HG03175 (cell line): Measurements from ENCODE around the gene PAIP2.
"Not testable (repeated sequence)": the region's sequence is repeated elsewhere in the genome, so short reads cannot be mapped to it uniquely, and the experiment has no call there.

Source experiments
- ATAC-seq: cut with Tn5 transposase; IDR thresholded peaks from one replicate; pipeline ENCODE4 v1.9.1; 2021; ENCODE audit warnings: mild to moderate bottlenecking, moderate library complexity; ENCODE audit not compliant: unreplicated experiment

Gene PAIP2

DNA sequence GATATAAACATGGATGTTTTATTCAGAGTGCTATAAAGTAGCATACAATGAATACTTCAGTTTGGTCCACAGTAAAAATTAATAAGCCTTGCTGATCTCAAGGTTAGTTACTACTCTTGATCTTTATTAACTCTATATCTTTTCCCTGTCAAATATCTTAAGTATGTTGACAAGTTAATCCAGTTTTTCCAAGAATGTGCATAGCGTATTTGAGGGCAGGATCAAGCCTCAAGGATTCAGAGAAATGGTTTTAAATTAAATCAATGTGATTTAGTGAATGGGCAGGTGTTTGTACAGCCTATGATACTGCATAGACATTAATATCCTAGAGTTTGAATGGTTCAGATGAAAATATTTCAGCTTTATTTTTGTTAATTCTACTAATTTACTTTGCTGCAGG is 27.4 kb upstream of the PAIP2 start:
- ATAC-seq, result no peak

DNA sequence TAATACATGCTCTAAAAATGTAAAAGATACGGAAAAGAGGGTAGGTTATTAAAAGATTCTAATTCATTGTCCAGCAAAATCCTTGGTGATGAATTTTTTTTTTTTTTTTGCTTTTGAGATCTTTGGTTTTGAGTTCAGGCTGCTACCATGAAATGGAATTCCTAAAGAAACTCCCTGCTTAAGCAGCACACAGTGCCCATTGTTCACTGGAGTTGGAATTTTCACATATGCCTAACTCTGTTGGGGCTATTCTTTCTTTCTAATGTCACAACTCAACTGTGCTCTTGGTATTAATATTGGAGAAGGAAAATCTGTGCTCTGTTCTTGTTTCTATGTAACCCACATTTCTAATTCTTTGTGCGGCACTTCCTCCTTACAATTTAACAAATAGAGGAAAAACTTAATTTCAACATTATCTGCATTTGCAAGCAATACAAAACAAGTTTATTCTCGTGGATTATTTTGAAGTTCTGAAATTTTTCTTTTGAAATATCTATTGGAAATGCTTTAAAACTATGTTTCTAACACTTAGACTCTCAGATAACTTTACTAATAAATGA is 26.5 kb upstream of the PAIP2 start:
- no peak for ATAC-seq

DNA sequence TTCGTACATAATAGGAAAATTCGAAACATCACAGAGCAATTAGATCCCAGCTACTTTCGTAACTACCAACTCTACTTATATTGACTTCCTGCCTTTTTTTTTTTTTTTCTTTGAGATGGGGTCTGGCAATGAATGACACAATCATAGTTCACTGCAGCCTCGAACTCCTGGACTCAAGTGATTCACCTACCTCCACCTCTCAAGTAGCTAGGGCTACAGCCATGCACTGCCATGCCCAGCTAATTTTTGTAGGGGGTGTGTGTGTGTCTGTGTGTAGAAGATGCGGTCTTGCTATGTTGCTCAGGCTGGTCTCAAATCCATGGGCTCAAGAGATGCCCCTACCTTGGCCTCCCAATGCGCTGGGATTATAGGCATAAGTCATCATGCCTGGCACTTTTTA is 5.8 kb upstream of the PAIP2 start:
- no peak for ATAC-seq

DNA sequence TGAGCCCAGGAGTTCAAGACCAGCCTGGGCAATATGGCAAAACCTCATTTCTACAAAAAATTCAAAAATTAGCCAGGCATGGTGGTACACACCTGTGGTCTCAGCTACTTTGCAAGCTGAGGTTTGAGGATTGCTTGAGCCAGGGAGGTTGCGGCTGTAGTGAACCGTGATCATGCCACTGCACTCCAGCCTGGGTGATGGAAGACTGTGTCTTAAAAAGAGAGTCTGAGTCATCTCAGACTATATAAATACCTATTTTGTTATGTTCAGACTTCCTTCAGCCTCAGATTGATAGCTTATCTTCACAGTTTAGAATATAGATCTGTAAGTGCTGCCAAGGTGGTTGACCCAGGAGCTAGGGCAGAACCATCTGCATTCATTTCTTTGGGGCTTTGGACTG is 1.6 kb upstream of the PAIP2 start:
- no peak for ATAC-seq

DNA sequence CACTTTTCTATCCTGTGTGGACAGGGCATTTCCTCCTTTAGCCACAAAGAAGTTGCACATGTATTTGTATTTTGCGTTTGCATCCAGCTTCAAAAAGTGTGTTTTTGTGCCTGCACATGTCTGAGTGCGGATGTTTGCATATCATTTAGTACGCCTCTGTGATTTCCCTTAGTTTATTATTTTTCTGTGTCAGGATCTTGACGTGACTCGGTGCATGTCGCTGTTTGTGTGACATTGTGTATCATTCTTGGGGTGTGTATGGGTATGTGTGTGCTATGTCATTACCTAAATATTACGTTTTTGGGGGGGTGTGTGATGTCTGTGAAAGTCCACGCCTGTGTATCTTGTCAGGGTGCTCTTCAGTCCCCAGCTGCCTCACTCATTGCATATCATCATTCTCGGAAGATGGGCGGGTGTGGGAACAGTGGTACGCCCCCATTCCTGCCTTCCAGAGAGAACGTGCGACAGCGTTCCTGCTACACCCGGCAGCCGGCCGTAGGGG is 416 bp upstream of the PAIP2 start:
- no peak for ATAC-seq

DNA sequence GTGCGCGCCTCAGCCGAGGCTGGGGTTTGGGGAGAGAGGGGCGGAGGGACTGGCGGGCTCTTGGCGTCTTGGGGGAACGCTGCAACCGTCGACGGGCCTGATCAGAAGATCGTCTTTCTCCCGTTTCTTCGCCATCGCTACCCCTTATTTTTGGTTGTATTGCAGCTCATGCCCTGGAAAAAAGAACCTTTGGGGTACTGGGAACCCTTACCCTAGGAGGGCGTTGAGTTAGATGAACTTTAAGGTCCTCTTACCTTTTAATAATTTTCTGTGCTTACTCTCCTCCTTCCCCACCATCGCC is 719 bp downstream of the PAIP2 start:
- ATAC-seq, result no peak

DNA sequence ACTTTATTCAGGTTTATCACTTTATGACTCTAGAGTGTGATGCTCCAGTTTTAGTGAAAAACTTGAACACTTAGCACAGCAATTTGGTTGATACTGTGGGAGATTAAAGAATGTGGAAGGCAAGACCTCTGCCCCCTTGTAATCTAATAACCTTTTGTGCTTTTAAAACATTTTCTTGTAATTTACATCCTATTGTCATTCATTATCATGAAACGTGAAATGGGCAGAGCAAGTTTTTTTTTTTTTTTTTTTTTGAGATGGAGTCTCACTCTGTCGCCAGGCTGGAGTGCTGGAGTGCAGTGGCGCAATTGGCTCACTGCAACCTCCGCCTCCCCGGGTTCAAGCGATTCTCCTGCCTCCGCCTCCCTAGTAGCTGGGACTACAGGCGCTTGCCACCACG is 1.8 kb downstream of the PAIP2 start:
- no peak for ATAC-seq

DNA sequence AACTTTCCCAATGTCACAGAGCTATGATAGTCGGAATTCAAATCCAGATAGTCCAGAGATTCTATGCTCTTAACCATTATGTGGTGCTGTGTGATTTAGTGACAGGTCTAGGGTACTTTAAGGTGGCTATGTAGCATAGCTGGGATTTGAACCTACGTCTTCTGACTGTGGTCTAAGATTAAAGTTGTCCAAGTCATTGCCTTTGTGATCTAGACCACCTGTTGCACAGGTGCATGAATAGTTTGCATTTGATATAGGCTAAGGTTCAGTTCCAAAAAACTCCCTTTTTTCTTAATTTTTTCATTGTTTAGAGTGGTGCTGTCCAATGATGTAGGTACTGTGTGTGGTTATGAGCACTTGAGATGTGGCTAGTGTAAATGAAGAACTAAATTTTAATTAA is 2.5 kb downstream of the PAIP2 start:
- no peak for ATAC-seq

DNA sequence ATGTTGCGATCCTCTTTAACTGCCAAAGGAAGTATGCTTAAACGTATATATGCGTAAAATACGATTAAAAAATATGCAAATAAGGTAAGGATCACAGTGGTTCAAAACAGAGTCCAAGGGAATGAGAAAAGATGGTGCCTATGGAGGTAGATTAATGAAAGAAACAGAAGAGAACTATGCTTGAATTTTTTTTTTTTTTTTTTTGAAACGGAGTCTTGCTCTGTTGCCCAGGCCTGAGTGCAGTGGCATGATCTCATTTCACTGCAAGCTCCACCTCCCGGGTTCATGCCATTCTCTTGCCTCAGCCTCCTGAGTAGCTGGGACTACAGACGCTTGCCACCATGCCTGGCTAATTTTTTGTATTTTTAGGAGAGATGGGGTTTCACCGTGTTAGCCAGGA is 3.8 kb downstream of the PAIP2 start:
- not testable (repeated sequence) for ATAC-seq

DNA sequence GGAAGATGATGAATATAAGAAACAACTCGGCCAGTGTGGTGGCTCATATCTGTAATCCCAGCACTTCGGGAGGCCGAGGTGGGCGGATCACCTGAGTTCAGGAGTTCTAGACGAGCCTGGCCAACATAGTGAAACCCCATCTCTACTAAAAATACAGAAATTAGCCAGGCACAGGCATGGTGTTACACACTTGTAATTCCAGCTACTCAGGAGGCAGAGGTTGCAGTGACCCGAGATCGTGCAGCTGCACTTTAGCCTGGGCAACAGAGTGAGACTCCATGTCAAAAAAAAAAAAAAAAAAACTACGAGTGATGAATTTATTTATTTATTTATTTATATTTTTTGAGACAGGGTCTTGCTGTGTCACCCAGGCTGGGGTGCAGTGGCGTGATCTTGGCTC is 6.2 kb downstream of the PAIP2 start:
- not testable (repeated sequence) for ATAC-seq

DNA sequence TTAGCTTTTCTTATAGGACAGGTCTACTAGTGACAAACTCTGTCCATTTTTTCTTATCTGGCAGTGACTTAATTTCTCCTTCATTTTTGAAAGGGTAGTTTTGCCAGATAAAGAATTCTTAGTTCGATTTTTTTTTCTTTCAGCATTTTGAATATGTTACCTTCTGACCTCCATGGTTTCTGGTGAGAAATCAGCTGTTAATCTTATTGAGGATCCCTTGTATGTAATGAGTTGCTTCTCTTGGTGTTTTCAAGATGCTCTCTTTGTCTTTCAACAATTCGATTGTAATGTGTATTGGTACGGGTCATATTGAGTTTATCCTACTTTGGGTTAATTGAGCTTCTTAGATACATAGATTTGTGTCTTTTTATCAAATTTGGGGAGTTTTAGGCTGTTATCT is 12.5 kb downstream of the PAIP2 start:
- ATAC-seq, result no peak

DNA sequence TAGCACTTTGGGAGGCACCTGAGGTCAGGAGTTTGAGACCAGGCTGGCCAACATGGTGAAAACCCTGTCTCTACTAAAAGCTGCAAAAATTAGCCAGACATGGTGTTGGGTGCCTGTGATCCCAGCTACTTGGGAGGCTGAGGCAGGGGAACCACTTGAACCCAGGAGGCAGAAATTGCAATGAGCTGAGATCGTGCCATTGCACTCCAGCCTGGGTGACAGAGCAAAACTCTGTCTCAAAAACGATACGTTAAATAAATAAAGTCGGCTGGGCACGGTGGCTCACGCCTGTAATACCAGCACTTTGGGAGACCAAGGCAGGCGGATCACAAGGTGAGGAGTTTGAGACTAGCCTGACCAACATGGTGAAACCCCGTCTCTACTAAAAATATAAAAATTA is 14.2 kb downstream of the PAIP2 start:
- ATAC-seq, result not testable (repeated sequence)

DNA sequence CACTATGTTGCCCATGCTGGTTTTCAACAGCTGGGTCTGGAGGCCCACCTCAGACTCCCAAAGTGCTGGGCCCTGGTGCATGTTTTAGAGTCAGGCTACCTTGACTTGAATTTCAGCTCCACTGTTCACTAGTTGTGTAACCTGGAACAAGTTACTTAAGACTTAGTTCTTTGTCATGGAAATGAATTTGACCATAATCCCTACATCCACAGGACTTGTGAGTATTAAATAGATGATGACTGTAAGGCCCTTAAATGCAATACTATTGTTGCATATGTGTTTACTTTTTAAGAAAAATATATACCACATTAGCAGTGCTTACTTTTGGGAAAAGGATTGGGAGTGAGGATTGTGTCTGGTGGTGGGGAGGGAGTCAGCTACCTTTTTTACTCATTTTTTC is 16.4 kb downstream of the PAIP2 start:
- ATAC-seq, result no peak

DNA sequence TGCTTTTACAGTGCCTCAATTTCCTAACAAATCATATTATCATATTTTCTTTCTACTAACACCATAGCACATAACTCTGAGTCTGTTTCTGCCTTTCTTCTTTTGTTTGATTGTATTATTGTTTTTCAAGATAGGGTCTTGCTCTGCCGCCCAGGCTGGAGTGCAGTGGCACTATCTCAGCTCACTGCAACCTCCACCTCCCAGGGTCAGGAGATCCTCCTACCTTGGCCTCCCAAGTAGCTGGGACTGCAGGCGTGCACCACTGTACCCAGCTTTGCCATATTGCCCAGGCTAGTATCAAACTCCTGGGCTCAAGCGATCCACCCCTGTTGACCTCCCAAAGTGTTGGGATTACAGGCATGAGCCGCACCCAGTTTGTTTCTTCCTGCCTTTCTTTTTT is 18.7 kb downstream of the PAIP2 start:
- ATAC-seq, result no peak

DNA sequence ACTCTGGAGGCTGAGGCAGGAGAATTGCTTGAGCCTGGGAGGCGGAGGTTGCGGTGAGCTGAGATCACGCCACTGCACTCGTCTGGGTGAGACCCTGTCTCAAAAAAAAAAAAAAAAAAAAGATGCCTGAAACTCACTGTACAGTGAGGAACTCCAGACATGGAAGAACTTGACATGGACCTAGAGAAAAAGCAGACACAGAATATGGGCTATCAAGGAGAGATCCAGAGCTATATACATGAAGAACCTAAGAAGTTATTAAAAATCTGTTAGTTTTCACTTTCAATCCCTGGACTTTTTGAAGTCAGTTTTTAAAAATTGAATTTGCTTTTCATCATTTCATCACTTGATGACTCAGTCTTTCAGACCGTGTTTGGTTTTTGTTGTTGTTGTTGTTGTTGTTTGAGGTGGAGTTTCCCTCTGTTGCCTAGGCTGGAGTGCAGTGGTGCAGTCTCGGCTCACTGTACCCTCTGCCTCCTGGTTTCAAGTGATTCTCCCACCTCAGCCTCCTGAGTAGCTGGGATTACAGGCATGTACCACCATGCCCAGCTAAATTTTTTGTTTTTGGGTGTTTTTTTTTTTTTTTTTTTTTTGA is 20.3 kb downstream of the PAIP2 start:
- ATAC-seq, result no peak

DNA sequence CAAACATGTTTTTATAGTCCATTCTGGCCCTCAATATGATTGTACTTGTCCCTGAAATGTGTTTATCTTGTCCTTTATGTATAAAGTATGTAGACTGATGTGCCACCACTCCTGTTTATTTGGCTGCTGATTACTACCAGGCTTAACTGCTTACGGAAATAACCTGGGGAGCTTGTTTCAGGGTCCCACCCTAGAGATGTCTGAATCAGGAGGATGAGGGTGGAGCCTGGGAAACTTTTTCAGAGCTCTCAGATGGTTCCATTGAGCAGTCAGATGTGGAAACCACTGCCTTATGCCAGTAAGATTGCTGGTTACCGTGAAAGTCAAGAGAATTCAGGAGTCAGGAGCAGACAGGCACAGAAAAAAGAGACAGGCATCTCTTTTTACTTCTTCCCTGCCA is 22.3 kb downstream of the PAIP2 start:
- ATAC-seq, result no peak

DNA sequence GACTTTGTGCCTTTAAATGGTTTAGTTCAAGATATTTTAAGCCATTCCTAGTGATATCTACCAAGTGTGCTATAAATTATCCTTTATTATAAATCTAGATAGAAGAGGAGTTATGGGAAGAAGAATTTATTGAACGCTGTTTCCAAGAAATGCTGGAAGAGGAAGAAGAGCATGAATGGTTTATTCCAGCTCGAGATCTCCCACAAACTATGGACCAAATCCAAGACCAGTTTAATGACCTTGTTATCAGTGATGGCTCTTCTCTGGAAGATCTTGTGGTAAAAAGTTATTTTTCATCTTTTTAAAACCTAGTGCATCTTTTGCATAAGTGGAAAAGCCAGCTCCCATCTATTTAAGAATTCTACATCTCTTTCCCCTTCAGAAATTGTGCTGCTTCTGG is 22.8 kb downstream of the PAIP2 start:
- no peak for ATAC-seq

DNA sequence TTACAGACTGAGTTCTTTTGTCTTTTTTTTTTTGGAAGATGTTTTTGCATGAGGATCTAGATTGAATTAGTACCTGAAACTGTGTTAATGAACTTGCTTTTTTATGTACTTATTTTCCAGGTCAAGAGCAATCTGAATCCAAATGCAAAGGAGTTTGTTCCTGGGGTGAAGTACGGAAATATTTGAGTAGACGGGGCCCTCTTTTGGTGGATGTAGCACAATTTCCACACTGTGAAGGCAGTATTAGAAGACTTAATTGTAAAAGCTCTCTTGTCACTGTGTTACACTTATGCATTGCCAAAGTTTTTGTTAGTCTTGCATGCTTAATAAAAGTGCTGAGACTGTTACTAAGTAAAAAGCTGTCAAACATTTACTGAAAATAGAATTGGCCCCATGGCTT is 27.0 kb downstream of the PAIP2 start:
- no peak for ATAC-seq

DNA sequence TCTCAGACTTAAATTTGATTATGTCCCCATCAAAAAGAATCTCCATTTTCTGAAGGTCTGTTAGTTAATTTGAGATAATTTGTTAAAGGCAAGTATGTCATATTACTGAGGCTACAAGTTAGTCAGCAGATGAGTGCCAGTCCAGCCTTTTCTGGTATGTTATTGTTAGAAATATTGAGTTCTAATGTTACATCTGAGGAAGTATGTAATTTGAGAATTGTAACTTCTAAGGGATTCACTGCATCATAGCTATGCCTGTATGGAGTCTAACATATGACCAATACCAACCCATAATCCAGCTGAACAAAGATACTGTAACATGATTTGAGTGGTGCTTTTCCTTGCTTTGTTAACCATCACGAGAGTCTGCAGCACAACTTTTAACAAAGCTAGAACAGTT is 27.5 kb downstream of the PAIP2 start:
- no peak for ATAC-seq

DNA sequence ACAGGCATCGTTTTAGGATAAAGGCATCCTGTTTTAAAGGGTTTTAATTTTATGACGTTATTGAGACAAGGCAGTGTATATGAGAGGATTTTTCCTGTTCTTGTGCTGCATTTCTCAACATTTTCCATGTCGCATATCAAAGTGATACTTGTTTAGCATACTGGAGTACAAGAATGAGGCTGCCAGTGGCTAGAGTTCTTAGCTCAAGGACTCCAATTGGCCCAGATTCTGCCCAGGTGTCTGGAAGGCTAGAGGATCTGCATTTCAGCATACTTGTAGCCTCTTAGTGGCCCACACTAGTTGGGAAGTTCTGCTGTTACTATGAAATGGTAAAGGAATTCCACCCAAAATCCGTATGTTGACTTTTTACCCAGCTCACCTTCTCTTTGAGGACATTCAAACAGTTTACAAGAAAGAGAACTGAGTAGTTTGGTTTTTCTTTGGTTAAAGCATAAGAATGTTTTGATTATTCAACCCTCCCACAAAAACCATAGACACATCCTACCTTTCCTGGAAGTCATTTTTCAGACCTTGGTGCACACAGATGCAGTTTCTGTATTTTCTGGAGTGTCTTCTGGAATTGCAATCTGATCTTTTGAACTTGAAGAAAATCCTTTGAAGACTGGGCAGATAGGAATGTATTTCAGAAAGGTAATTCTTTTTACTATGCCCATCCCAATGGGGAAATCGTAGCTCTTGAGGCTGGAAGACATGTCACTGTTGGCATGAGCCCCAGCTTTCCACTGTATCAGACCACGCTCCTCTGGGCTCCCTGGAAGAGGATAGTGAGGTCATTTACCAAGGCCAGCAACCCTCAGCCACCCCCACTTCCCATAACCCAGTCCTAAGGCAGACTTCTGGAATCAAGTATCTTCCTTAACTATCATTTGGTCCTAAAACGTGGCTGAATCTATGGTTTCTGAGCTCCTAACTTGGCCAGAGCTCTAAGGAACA is 30.1 kb downstream of the PAIP2 start:
- ATAC-seq, result no peak

DNA sequence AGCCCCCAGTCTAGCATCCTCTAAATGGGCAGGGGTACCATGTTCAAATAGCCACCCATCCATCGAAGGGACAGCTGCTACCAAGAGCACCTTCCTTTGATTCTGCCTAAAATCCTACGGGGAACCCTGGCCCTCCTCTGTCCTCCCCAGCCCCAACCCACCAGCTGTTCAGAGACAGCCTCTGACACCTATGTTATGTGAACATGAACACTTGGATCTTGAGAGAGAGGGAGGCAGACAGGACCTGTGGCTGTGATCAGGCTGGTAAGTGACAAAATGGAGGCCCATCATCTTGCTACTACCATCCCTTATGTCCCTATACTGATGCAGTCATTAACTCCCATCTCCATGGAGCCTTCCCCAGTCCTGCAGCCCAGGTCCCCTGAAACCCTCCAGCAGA is 33.3 kb downstream of the PAIP2 start:
- ATAC-seq, result no peak

DNA sequence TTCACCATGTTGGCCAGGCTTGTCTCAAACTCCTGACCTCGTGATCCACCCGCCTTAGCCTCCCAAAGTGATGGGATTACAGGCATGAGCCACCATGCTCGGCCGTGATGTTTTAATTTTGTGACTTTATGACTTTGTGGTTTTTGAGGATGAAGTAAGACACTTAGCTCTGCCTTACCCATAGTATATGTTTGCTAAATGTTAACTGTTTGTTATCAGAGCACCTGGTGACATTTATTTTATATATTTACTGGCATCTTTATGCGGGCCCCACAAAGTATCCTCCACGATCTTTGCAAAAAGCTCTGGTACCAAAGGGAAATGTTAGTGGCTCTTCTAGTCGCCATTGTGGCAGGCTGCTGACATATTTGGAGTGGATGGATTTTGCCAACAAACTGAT is 34.7 kb downstream of the PAIP2 start:
- ATAC-seq, result no peak
